Activated CD4-positive, alpha-beta T cell treated with anti-CD3 and anti-CD28 coated beads for 1 hour (primary cell): Measurements from ENCODE around the gene NEK3.
"Not testable (repeated sequence)": the region's sequence is repeated elsewhere in the genome, so short reads cannot be mapped to it uniquely, and the experiment has no call there.

Source experiments
- DNase-seq: peaks from one replicate; pipeline ENCODE4 v3.0.0-alpha.2; 2020

NEK3 gene, protein sequence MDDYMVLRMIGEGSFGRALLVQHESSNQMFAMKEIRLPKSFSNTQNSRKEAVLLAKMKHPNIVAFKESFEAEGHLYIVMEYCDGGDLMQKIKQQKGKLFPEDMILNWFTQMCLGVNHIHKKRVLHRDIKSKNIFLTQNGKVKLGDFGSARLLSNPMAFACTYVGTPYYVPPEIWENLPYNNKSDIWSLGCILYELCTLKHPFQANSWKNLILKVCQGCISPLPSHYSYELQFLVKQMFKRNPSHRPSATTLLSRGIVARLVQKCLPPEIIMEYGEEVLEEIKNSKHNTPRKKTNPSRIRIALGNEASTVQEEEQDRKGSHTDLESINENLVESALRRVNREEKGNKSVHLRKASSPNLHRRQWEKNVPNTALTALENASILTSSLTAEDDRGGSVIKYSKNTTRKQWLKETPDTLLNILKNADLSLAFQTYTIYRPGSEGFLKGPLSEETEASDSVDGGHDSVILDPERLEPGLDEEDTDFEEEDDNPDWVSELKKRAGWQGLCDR

GRCh38 chr13:52159159-52159982 is at the start of gene NEK3:
NEK3 (minus strand) TSS chr13:52159597; CDS start chr13:52156191, 3,406 bp downstream.
- peak; percentile 26 for DNase-seq

DNA sequence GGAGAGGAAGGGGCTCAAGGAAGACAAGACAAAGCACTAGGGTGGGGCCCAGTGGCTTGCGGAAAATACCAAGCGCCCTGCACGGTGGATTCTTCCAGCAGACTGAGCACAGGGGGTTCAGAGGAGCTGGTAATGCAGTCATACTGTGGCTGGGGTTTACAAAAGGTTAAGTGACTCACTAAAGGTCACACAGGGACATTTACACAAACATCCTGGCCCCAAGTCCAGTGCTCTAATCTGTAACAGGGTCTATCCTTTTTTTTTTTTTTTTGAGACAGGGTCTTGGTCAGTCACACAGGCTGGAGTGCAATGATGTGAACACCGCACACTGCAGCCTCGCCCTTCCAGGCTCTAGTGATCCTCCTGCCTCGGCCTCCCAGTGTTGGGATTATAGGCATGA is 49.0 kb upstream of the NEK3 start:
- not testable (repeated sequence) for DNase-seq

GRCh38 chr13:52207896-52208295 is 48.5 kb upstream of the NEK3 start:
- not testable (repeated sequence) for DNase-seq

DNA sequence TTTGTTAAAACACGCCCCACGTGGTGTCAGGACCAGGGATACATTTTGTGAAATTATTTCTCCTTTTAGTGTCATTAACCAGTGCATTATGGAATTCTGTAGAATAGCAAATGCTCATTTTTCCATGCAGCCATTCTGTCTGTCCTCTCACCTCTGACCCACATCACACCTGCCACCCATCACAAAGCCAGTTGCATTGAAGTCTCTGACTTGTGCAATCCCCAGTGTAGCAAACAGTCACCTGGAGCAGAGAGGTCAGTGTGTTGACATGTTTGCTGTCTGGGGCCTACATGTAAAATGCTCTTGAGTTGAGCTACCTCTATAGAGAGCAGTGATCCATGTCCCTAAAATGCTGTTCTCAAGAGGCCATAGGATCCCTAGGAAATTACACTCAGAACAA is 47.9 kb upstream of the NEK3 start:
- not testable (repeated sequence) for DNase-seq

DNA sequence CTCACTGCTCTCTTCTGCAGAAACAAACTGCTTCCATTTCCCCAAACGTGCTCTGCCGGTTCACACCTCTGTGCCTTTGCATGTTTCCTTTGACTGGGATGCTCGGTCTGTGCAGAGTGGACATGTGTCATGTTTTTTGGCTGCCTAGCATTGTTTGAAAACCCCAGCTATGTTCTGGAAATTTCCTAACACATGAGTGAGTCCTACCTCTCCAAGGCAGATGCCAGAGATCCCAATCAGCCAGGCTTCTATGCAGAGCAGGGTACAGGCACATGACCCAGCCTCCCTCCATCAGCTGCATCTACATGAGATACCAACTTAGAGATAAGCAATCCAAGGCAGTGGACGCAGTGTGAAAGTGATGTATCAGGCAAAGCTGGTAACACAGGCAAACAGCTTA is 45.1 kb upstream of the NEK3 start:
- not testable (repeated sequence) for DNase-seq

DNA sequence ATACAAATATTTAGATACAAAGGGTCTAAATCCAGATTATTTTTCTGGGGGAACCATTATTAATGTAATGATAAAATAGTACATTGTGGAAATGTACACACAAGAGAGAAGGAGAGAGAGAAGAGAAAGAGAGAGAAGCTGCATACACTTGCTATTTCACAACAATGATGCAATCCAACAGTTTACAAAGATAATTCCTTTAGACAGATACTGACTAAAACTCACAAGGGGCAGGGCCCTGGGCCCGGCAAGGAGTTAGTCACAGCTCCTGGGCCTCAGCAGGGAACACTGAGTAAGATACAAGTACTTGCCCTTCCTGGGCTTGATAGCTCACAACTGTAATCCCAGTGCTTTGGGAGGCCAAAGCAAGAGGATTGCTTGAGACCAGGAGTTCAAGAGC is 44.5 kb upstream of the NEK3 start:
- not testable (repeated sequence) for DNase-seq

DNA sequence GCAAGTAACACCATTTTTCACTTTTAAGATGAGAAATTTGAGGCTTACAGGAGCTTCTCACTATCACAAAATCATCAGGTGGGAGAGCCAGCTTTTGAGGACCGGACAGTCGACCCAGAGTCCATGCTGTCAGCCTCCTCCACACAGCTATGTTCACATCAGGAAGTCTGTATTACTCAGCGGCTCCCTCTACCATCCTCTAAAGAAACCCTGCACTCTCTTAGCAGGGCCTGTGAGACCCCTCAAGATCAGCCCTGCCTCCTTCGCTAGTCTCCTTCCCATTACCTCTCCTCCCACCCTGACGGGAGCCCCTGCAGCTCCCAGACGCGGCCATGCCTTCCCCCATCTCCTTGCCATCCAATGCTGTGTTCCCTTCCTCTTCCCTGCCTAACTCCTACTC is 43.1 kb upstream of the NEK3 start:
- not testable (repeated sequence) for DNase-seq

DNA sequence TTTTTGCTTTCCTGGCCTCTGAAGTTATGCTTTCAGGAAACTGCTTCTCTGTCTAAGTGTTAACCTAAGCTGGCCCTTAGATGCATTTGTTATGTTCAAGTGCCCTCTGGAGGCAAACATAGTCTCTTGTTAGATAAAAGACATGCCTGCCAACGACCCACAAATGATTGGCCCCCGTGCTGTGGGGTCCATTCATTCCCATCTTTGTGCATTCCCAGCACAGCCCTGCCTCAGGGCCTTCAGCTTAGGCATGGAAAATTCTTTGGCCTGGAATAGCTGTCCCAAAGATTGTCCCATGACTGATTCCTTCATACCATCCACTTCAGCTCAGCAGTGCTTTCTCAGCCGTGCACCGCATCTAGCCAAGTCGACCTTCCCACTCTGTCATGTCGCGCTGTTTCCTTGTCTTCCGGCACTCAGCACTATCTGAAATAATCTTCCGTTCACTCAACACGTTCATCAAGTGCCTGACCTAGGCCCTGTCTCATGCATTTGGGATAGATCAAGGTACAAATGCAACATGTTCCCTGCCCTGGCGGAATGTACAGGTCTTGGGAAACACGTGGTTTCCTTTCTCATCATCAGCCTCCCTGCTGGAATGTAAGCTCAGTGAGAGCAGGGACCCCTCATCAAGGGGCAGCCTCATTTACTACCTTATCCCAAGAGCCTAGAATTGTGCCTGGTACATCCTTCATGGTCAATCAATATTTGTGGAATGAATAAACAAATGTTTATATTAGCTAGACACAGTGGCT is 42.2 kb upstream of the NEK3 start:
- not testable (repeated sequence) for DNase-seq

DNA sequence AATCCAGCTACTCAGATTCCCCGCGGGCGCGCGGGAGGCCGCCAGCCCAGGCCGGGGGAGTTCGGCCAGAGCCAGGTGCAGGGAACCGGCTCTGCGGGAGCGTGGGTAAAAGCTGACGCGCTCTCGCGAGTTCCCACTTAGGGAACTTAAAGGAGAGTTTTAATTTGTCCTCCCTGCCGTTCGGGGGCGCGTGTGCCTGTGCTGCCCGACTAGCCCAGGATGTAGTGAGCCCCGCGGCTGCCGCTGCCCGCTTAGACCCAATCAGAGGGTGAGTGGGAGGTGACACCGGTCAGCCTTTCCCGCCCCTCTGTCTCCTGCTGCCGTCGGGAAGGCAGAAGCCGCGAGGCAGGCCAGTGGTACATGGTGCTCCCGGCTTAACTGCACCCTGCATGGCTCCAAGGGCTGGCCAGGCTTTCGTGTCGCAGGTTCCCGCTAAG is 36.0 kb upstream of the NEK3 start:
- DNase-seq: peak; percentile 37

GRCh38 chr13:52194184-52194868 is 34.9 kb upstream of the NEK3 start:
- peak; percentile 81 for DNase-seq

- DNase-seq: not testable (repeated sequence)
Observed at GRCh38 chr13:52193587-52194183, 34.3 kb upstream of the NEK3 start.

- DNase-seq: not testable (repeated sequence)
Observed at GRCh38 chr13:52187424-52188187, 28.2 kb upstream of the NEK3 start.

DNA sequence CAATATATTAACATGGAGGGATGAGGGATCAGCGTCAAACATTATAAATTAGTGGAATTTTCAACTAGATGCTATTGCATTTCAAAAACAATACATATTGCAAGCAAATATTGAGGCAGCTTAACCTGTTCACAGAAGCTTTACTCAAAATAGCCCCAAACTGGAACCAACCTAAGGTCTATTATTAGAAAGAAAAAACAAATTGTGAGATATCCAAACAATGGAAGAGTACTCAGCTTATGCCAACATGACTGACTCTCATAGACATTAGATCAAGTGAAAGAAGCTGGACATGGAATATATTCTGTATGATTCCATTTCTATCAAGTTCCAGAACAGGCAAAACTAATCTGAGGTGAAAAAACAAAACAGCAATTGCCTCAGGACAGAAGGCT is 27.6 kb upstream of the NEK3 start:
- no peak for DNase-seq

DNA sequence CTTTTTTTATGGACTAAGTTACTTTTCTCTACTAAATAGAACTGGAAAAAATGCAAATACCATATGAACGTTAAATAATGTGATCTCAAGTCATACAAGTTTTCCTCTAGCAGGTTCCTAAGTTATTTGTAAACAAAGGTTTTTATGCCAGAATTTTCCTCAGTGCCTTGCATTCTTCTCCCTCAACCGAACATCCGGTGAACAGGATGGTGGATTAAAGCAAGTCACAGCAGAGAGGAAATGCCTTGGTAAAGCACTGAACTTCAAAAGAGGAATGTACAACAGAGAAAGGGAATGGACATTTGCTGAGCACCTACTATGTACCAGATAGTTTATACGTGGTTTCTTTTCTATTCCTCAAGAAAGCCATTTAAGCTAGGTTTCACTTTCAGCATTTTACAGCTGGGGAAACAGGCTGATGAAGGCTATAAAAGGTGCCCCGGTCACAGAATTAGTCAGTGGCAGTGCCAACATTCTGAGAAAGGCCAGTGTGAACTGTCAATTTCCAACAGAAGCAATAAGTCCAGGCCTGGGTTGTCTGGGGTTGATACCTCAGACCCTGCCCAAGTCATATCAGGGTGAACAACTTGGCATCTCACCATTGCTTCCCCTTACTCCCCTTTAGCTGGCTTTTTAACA is 22.0 kb upstream of the NEK3 start:
- DNase-seq: not testable (repeated sequence)

DNA sequence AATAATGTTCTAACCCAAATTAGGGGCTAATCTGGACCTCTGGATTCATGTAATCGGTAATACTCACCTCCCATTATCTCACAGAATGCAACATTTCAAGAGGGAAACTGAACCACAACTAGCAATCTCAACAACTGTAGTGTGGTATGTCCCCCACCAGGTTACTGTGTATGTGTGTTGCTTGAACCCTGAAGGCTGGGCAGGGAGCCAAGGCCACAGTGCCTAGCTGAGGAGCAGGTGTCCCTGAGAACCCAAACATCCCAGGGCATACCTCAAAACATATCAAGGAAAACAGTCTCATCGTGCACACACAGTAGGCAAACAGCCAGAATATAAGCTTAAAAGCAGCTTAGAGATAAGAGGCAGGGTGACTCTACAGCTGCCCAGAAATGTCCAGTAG is 20.5 kb upstream of the NEK3 start:
- DNase-seq: no peak

DNA sequence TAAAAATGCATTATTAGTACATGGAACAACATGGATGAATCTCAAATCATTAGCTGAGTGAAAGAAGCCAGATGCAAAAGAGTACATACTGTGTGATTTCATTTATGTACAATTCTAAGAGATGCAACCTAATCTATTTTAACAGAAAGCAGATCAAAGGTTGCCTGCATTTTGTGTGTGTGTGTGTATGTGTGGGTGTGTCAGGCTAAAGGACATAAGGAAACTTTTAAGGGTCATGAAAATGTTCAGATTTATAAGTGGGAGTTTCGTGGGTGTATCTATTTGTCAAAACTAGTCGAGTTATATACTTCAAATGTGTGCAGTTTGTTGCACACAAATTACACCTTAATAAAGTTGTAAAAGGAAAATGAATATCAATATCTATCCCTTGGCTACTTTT is 17.9 kb upstream of the NEK3 start:
- DNase-seq: no peak

DNA sequence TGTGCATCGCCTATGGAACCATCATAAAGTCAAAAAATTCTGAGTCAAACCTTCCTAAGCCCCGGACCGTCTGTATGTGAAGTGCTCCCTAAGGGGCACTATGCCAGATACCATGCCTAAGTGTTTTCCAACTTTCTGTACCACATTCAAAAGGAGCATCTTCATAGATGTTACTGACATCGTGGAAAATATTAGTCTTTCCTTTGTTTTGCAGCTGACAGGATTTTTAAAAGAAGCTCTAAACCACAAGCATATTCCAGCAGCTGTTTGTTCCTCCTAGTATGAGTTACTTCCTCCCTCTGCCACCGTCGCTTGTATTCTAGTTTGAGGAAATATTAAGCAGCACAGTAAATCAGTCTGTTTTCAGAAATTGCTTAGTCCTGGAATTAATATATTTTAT is 14.6 kb upstream of the NEK3 start:
- DNase-seq: not testable (repeated sequence)

DNA sequence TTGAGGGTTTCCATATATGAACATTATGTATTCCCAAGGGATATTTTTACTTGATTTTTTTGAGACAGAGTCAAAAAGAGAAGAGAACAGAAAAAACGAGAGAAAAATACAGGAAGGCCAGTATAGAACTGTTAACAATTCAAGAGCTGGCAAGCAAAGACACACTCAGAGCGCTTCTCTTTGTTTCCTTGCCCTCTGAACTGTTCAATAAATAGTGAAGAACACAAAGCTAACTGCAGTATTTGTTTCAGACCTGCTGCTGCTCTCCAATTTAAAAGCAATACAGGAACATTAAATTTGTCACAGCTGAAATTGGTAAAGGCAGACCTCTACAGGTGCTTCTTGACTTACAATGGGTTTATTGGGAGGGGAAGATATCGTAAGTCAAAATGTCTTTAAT is 14.0 kb upstream of the NEK3 start:
- no peak for DNase-seq

- not testable (repeated sequence) for DNase-seq
Observed at GRCh38 chr13:52171686-52172085, 12.3 kb upstream of the NEK3 start.

DNA sequence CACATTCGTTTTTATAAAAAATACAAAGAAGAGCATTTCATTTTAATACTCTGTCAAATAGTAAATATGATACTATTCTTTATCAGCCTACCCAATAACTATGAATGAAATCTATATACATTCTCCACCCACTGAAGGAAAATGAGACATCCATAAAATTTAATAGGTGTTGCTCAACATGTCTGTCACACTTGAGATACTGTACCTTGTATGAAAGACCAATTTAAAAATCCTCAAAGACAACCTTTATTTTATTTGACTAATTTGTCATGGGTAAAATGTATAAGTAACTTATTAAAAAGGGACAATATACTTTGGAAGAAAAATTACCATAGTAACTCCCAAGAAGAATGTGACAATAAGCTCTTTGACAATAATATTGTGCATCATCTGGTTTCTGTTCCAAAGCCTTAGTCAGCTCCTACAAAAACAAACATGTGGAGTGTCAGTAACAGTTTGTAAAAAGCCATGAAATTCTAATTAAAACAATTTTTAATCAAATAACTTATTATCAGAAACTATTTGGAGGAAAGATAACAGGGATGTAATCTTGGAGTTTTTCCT is 11.5 kb upstream of the NEK3 start:
- not testable (repeated sequence) for DNase-seq
